ENCODE data around the gene RORC. TPM values are rescaled to one million over a fixed set of nuclear protein-coding genes. Genes with fewer than 3 reads are reported as not detected.
"Not testable (repeated sequence)": the region's sequence is repeated elsewhere in the genome, so short reads cannot be mapped to it uniquely, and the experiment has no call there.

Gene RORC
- total RNA-seq, 6 donors from 2014 or later = 10.3 to 46.2 (median 24.1) TPM

- no peak for TF ChIP-seq EP300 (IDR thresholded peaks at IDR 0.05)
- TF ChIP-seq CTCF (IDR thresholded peaks at IDR 0.05) = no peak
- no peak for TF ChIP-seq POLR2AphosphoS5 (IDR thresholded peaks at IDR 0.05)
- no peak for TF ChIP-seq POLR2A (IDR thresholded peaks at IDR 0.05)
- ATAC-seq (ENCODE audit: low FRiP score in 2 of 2) = no peak
- H3K9me3 ChIP-seq = no peaks in the 10 kb centered on the region
- peaks cover 0 to 9% (median 1%) of the 10 kb centered on the region in 4 donors for H3K4me1 ChIP-seq
- no peak for DNase-seq
- no peaks in the 10 kb centered on the region for H3K27me3 ChIP-seq
- no peak overlapping the region for H3K27ac ChIP-seq
- H3K36me3 ChIP-seq = no peaks in the 10 kb centered on the region
- 91 to 94% methylated on average over 3 to 7 of the region's 7 CpGs for WGBS, 2 donors
- H3K4me3 ChIP-seq = no peak overlapping the region
Observed at GRCh38 chr1:151860504-151861187, 29.0 kb upstream of the RORC start.

GRCh38 chr1:151859891-151860293, 28.3 kb upstream of the RORC start:
- DNase-seq = no peak

GRCh38 chr1:151858886-151859665, 27.5 kb upstream of the RORC start:
- H3K4me3 ChIP-seq = no peak overlapping the region
- WGBS, 2 donors = 92 to 97% methylated on average over 5 to 6 of the region's 6 CpGs
- ATAC-seq (ENCODE audit: low FRiP score in 2 of 2) (no peak), DNase-seq (no peak)
- peaks cover 0 to 9% (median 1%) of the 10 kb centered on the region in 4 donors for H3K4me1 ChIP-seq
- H3K36me3 ChIP-seq = no peaks in the 10 kb centered on the region
- H3K27ac ChIP-seq = no peak overlapping the region
- H3K27me3 ChIP-seq = no peaks in the 10 kb centered on the region
- H3K9me3 ChIP-seq = no peaks in the 10 kb centered on the region
- no peak for TF ChIP-seq POLR2AphosphoS5 (IDR thresholded peaks at IDR 0.05)

More at GRCh38 chr1:151859891-151860293, 28.3 kb upstream of the RORC start:
- H3K9me3 ChIP-seq = no peaks in the 10 kb centered on the region
- peaks cover 0 to 9% (median 1%) of the 10 kb centered on the region in 4 donors for H3K4me1 ChIP-seq
- H3K27ac ChIP-seq = no peak overlapping the region
- TF ChIP-seq POLR2AphosphoS5 (IDR thresholded peaks at IDR 0.05) = no peak
- TF ChIP-seq CTCF (IDR thresholded peaks at IDR 0.05) = no peak
- TF ChIP-seq EP300 (IDR thresholded peaks at IDR 0.05) = no peak
- TF ChIP-seq POLR2A (IDR thresholded peaks at IDR 0.05) = no peak
- H3K36me3 ChIP-seq = no peaks in the 10 kb centered on the region
- ATAC-seq (ENCODE audit: low FRiP score in 2 of 2) = no peak
- no peak overlapping the region for H3K4me3 ChIP-seq
- WGBS, 2 donors = 65 to 78% methylated on average over 6 of the region's 6 CpGs
- no peaks in the 10 kb centered on the region for H3K27me3 ChIP-seq

GRCh38 chr1:151858030-151858746, 26.6 kb upstream of the RORC start:
- no peak for DNase-seq
- Histone ChIP-seq H3K27me3 (no peaks in the 10 kb centered on the region), H3K4me3 (no peak overlapping the region), H3K36me3 (no peaks in the 10 kb centered on the region), H3K4me1 (peaks cover 0 to 9% (median 1%) of the 10 kb centered on the region in 4 donors), H3K27ac (no peak overlapping the region), H3K9me3 (no peaks in the 10 kb centered on the region)
- ATAC-seq (ENCODE audit: low FRiP score in 2 of 2) = no peak
- WGBS, 2 donors = 78% methylated on average over 3 of the region's 3 CpGs
- no peak for TF ChIP-seq POLR2AphosphoS5 (IDR thresholded peaks at IDR 0.05)
- no peak for TF ChIP-seq EP300 (IDR thresholded peaks at IDR 0.05)
- no peak for TF ChIP-seq CTCF (IDR thresholded peaks at IDR 0.05)
- no peak for TF ChIP-seq POLR2A (IDR thresholded peaks at IDR 0.05)

- no peaks in the 10 kb centered on the region for H3K9me3 ChIP-seq
- no peak overlapping the region for H3K27ac ChIP-seq
- DNase-seq (no peak), ATAC-seq (ENCODE audit: low FRiP score in 2 of 2) (peak in 1 of 2 donors; percentile 24)
- H3K4me3 ChIP-seq = no peak overlapping the region
- H3K36me3 ChIP-seq = no peaks in the 10 kb centered on the region
- no peaks in the 10 kb centered on the region for H3K27me3 ChIP-seq
- WGBS, 2 donors = 59 to 69% methylated on average over 4 of the region's 4 CpGs
- peaks cover 0 to 9% (median 1%) of the 10 kb centered on the region in 4 donors for H3K4me1 ChIP-seq
- TF ChIP-seq EP300 (IDR thresholded peaks at IDR 0.05) = no peak
- no peak for TF ChIP-seq POLR2A (IDR thresholded peaks at IDR 0.05)
- TF ChIP-seq CTCF (IDR thresholded peaks at IDR 0.05) = no peak
- no peak for TF ChIP-seq POLR2AphosphoS5 (IDR thresholded peaks at IDR 0.05)
Observed at GRCh38 chr1:151855933-151856332, 24.3 kb upstream of the RORC start.

- not testable (repeated sequence) for DNase-seq
Observed at GRCh38 chr1:151855516-151855915, 23.9 kb upstream of the RORC start.

More at GRCh38 chr1:151855516-151855915, 23.9 kb upstream of the RORC start:
- not testable (repeated sequence) for H3K36me3 ChIP-seq, H3K4me3 ChIP-seq, H3K4me1 ChIP-seq, H3K27me3 ChIP-seq, H3K9me3 ChIP-seq, H3K27ac ChIP-seq
- WGBS, 2 donors = 83 to 91% methylated on average over 8 of the region's 8 CpGs
- ATAC-seq (ENCODE audit: low FRiP score in 2 of 2) = peak in 1 of 2 donors; percentile 66
